ACC112 (cell line): ENCODE results near the gene SFI1.

Experiments
- H2AFZ ChIP-seq: fragments of 200-600 bp; sonication (generic); one replicate; pipeline ENCODE4 v1.6.0; 2017; ENCODE audit warnings: antibody characterized with exemption, low read length; ENCODE audit not compliant: unreplicated experiment
- H3K27ac ChIP-seq: fragments of 200-600 bp; sonication (generic); 2 replicates; pipeline ENCODE4 v1.5.1; 2014; ENCODE audit warnings: low read depth, mild to moderate bottlenecking, antibody characterized with exemption, low read length, moderate library complexity
- H3K27me3 ChIP-seq: fragments of 200-600 bp; sonication (generic); 2 replicates; pipeline ENCODE4 v1.6.1; 2014; ENCODE audit warnings: mild to moderate bottlenecking, antibody characterized with exemption, low read length, moderate library complexity, mixed read lengths; ENCODE audit not compliant: insufficient read depth
- H3K36me3 ChIP-seq: fragments of 200-600 bp; sonication (generic); 2 replicates; pipeline ENCODE4 v1.6.1; 2016; ENCODE audit warnings: mild to moderate bottlenecking, antibody characterized with exemption, low read length, moderate library complexity, mixed read lengths; ENCODE audit not compliant: insufficient read depth
- H3K4me1 ChIP-seq: fragments of 200-600 bp; sonication (generic); one replicate; pipeline ENCODE4 v1.6.1; 2016; ENCODE audit warnings: low read length, mixed read lengths; ENCODE audit not compliant: insufficient read depth, unreplicated experiment, control insufficient read depth
- H3K4me3 ChIP-seq: fragments of 200-600 bp; sonication (generic); 2 replicates; pipeline ENCODE4 v1.5.1; 2014; ENCODE audit warnings: mild to moderate bottlenecking, low read depth, low read length
- H3K79me2 ChIP-seq: fragments of 200-600 bp; sonication (generic); one replicate; pipeline ENCODE4 v1.6.0; 2016; ENCODE audit warnings: low read length; ENCODE audit not compliant: control insufficient read depth, unreplicated experiment, insufficient read depth

SFI1 gene, protein sequence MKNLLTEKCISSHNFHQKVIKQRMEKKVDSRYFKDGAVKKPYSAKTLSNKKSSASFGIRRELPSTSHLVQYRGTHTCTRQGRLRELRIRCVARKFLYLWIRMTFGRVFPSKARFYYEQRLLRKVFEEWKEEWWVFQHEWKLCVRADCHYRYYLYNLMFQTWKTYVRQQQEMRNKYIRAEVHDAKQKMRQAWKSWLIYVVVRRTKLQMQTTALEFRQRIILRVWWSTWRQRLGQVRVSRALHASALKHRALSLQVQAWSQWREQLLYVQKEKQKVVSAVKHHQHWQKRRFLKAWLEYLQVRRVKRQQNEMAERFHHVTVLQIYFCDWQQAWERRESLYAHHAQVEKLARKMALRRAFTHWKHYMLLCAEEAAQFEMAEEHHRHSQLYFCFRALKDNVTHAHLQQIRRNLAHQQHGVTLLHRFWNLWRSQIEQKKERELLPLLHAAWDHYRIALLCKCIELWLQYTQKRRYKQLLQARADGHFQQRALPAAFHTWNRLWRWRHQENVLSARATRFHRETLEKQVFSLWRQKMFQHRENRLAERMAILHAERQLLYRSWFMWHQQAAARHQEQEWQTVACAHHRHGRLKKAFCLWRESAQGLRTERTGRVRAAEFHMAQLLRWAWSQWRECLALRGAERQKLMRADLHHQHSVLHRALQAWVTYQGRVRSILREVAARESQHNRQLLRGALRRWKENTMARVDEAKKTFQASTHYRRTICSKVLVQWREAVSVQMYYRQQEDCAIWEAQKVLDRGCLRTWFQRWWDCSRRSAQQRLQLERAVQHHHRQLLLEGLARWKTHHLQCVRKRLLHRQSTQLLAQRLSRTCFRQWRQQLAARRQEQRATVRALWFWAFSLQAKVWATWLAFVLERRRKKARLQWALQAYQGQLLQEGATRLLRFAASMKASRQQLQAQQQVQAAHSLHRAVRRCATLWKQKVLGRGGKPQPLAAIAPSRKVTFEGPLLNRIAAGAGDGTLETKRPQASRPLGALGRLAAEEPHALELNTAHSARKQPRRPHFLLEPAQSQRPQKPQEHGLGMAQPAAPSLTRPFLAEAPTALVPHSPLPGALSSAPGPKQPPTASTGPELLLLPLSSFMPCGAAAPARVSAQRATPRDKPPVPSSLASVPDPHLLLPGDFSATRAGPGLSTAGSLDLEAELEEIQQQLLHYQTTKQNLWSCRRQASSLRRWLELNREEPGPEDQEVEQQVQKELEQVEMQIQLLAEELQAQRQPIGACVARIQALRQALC

DNA sequence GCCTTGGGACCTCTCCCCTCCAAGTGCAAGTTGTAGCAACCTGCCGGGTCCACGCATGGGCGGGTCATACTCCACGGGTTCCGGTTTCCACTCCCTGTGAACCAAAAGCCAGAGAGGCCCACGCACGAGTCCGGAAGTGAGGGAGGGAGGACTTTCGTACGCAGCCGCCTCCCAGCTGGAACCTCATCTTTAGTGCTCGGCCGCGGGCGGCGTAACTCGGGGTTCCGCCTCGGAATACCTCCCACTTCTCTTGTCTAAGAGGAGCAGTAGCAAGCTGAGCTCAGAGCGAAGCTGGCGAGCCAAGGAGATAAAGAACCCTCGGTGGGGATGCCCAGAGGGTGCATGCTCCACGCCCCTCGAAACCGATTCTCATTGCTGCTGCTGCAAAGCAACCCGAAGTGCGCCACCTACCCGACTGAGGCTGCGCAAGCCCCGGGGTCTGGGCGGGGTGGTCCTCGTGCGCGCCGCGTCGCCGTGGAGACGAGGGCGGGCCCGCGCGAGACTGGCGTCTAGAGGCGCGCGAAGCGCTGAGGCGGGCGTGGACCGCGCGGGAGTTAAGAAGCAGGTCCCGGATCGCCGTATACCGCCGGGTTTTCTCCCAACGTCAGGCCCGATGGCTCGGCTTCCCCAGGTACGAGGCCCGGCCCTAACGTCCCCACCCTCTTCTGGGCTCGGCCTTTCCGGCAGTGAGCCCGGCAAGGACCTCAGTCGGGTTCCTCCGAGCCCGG is at the start of gene SFI1:
Gene SFI1 (plus strand): TSS at position 530 of the 728 bp plus-strand sequence. CDS start 11,749 bp downstream, outside the sequence.
- H2AFZ ChIP-seq, result peak within 1 kb of the TSS; percentile 89
- H3K27ac ChIP-seq, result peak within 1 kb of the TSS; percentile 52

DNA sequence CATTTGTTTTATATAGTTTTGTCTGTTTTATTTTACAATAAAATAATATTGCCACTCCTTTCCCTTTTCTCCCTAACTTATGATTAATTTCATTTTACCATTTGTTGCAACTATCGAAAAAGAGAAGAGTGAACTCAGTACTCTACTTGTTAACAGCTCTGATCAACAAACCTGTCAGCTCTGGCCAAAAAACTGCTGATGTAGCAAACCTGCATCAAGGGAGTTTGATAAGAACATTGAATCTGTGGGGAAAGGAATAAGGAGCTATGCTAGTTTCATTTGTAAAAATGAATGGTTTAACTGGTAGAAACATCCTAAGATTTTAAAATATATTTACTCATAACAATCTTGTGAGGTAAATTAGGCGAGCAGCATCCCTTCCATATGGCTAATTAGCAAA is 49.6 kb upstream of the SFI1 start:
- H3K4me3 ChIP-seq, result no peak overlapping the region
- H2AFZ ChIP-seq, result no peak overlapping the region
- H3K27me3 ChIP-seq, result no peaks in the 10 kb centered on the region
- no peaks in the 10 kb centered on the region for H3K4me1 ChIP-seq
- no peaks in the 10 kb centered on the region for H3K36me3 ChIP-seq
- H3K79me2 ChIP-seq, result no peaks in the 10 kb centered on the region
- no peak overlapping the region for H3K27ac ChIP-seq

More for the DNA sequence above, at the start of gene SFI1:
- H3K4me1 ChIP-seq, result peaks cover 2% of the 10 kb centered on the region
- H3K79me2 ChIP-seq, result peaks cover 7% of the 10 kb centered on the region
- H3K27me3 ChIP-seq, result no peaks in the 10 kb centered on the region
- H3K4me3 ChIP-seq, result peak within 1 kb of the TSS; percentile 98
- no peaks in the 10 kb centered on the region for H3K36me3 ChIP-seq

- no peaks in the 10 kb centered on the region for H3K36me3 ChIP-seq
- no peak overlapping the region for H3K4me3 ChIP-seq
- peaks cover 3% of the 10 kb centered on the region for H3K4me1 ChIP-seq
Measured at GRCh38 chr22:31447337-31447736, 49.0 kb upstream of the SFI1 start.

DNA sequence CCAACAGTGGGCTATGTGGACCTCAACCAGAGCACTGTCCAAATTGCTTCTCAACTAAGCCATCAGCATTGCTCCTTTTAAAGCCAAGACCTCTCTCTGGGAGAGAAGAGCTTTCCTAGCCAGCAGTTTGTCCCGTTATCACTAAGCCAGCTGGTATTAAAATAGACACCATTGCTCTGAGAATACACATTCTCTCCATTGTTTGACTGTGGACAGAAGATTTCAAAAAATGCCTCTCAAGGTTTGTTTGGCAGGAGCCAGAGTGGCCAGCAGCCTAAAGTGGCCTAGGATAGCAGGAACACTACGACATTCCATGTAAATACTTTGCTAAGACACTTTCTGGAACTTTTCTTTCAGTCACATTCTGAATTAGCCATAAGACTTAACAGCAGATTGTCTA is 48.0 kb upstream of the SFI1 start:
- Histone ChIP-seq H3K27me3 (no peaks in the 10 kb centered on the region), H3K4me3 (no peak overlapping the region), H3K36me3 (no peaks in the 10 kb centered on the region), H3K79me2 (no peaks in the 10 kb centered on the region), H2AFZ (no peak overlapping the region), H3K27ac (no peak overlapping the region), H3K4me1 (peaks cover 3% of the 10 kb centered on the region)

More at GRCh38 chr22:31447337-31447736, 49.0 kb upstream of the SFI1 start:
- H3K27ac ChIP-seq, result no peak overlapping the region
- no peaks in the 10 kb centered on the region for H3K79me2 ChIP-seq
- H2AFZ ChIP-seq, result no peak overlapping the region
- H3K27me3 ChIP-seq, result no peaks in the 10 kb centered on the region

DNA sequence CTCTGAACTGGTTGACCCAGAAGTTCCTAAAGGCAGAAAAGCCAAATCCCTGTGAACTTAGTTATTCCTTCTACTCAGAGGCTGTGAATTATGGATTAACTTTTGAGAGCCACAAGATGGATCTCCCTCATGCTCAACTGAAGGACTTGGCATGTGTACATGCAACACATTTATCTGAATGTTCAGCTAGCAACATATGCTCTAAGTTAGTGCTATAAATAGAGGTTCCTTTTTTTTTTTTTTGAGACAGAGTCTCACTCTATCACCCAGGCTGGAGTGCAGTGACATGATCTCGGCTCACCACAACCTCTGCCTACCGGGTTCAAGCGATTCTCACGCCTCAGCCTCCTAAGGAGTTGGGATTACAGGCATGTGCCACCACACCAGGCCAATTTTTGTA is 46.8 kb upstream of the SFI1 start:
- no peak overlapping the region for H2AFZ ChIP-seq
- no peaks in the 10 kb centered on the region for H3K36me3 ChIP-seq
- H3K27ac ChIP-seq, result no peak overlapping the region
- peaks cover 3% of the 10 kb centered on the region for H3K4me1 ChIP-seq
- no peaks in the 10 kb centered on the region for H3K27me3 ChIP-seq
- H3K4me3 ChIP-seq, result no peak overlapping the region
- H3K79me2 ChIP-seq, result no peaks in the 10 kb centered on the region

GRCh38 chr22:31451709-31452571 is 44.4 kb upstream of the SFI1 start:
- H3K4me3 ChIP-seq, result no peak overlapping the region
- H3K79me2 ChIP-seq, result no peaks in the 10 kb centered on the region
- H3K27ac ChIP-seq, result no peak overlapping the region
- H3K4me1 ChIP-seq, result peaks cover 3% of the 10 kb centered on the region
- no peak overlapping the region for H2AFZ ChIP-seq
- no peaks in the 10 kb centered on the region for H3K27me3 ChIP-seq
- H3K36me3 ChIP-seq, result no peaks in the 10 kb centered on the region

- Histone ChIP-seq H3K79me2 (peaks cover 5% of the 10 kb centered on the region), H3K27ac (no peak overlapping the region), H3K27me3 (no peaks in the 10 kb centered on the region), H3K4me3 (no peak overlapping the region), H3K4me1 (no peaks in the 10 kb centered on the region), H2AFZ (no peak overlapping the region), H3K36me3 (peaks cover 4% of the 10 kb centered on the region)
Measured at GRCh38 chr22:31461699-31462098, 34.6 kb upstream of the SFI1 start.

DNA sequence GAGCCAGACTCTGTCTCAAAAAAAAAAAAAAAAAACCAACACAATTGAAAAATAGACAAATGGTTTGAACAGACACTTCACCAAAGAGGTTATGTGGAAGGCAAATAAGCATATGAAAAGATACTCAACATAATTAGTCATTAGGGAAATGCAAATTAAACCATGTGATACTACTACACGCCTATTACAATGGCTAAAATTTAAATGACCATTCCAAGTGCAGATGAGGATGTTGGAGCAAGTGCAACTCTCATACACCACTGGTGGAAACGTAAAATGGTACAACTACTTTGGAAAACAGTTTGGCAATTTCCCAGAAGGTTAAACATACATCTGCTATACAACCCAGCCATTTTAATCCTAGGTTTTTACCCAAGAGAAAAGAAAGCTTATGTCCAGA is 31.0 kb upstream of the SFI1 start:
- Histone ChIP-seq H3K36me3 (peaks cover 4% of the 10 kb centered on the region; the same call in 1 of the 2 replicates), H3K79me2 (peaks cover 7% of the 10 kb centered on the region), H3K27me3 (no peaks in the 10 kb centered on the region), H3K4me1 (no peaks in the 10 kb centered on the region), H2AFZ (no peak overlapping the region), H3K4me3 (no peak overlapping the region), H3K27ac (no peak overlapping the region)

DNA sequence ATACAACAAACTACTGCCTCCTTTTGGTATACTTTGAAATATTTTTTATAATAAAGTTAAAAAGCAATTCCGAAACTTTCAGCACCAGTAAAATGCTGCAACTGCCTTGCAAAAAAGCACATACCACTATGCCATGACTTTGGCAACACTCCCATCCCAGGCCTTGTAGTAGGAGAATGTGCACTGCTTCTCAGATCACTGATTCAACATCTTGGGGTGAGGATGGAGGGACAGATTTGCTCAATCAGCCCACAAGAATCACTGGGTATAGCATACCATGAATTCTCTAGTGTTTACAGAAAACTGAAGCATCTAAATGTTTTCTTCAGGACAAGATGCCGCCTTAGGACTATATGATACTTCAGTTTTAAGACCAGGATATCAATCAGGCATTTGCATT is 21.6 kb upstream of the SFI1 start:
- no peak overlapping the region for H3K27ac ChIP-seq
- H2AFZ ChIP-seq, result no peak overlapping the region
- H3K27me3 ChIP-seq, result no peaks in the 10 kb centered on the region
- H3K4me1 ChIP-seq, result no peaks in the 10 kb centered on the region
- no peaks in the 10 kb centered on the region; the same call in 1 of the 2 replicates for H3K36me3 ChIP-seq
- H3K4me3 ChIP-seq, result no peak overlapping the region
- H3K79me2 ChIP-seq, result peaks cover 13% of the 10 kb centered on the region
